Measurements from ENCODE around the gene CHRNB4. TPM values are rescaled to one million over a fixed set of nuclear protein-coding genes. Genes with fewer than 3 reads are reported as not detected.

CHRNB4 gene
- total and polyA plus RNA-seq, 2 donors (not counting 1 experiment from before 2014, with no cell fraction given) = not detected

DNA sequence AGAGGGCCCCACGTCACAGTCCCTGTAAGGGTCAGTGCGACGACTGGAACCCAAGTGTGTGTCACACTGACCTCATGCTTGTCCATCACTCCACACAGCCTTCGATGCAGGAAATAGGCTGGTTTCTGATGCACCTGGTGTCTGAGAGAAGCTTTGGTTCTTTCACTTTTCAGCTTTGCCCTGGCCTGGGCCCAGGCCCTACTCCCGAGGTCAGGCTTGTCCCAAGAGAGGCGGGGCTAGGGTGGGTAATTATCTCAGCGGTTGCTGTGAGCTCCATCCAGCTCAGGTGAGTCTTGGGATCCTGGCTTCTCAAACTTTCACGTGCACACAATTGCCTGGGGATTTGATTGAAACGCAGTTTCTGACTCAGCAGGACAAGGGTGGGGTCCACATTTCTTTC, 19.6 kb upstream of the CHRNB4 start:
- WGBS (ENCODE audit: insufficient coverage) = 74% methylated on average over 7 of the region's 9 CpGs
- H3K27ac ChIP-seq (ENCODE audit: low read length in 2 of 2) = no peak overlapping the region
- no peak overlapping the region for H2AFZ ChIP-seq (ENCODE audit: insufficient read depth, low read depth, low read length, poor library complexity, severe bottlenecking)
- H3K79me2 ChIP-seq (ENCODE audit: control insufficient read depth, insufficient read depth, low read length) = no peaks in the 10 kb centered on the region
- DNase-seq (no peak), ATAC-seq (ENCODE audit: low read depth) (no peak)
- no peak overlapping the region for H3K9ac ChIP-seq (ENCODE audit: low read length)
- no peak for TF ChIP-seq EZH2 (IDR thresholded peaks at IDR 0.05; ENCODE audit: borderline replicate concordance, insufficient read depth, low read depth, low read length, poor library complexity, severe bottlenecking)
- TF ChIP-seq, protein P1, sequence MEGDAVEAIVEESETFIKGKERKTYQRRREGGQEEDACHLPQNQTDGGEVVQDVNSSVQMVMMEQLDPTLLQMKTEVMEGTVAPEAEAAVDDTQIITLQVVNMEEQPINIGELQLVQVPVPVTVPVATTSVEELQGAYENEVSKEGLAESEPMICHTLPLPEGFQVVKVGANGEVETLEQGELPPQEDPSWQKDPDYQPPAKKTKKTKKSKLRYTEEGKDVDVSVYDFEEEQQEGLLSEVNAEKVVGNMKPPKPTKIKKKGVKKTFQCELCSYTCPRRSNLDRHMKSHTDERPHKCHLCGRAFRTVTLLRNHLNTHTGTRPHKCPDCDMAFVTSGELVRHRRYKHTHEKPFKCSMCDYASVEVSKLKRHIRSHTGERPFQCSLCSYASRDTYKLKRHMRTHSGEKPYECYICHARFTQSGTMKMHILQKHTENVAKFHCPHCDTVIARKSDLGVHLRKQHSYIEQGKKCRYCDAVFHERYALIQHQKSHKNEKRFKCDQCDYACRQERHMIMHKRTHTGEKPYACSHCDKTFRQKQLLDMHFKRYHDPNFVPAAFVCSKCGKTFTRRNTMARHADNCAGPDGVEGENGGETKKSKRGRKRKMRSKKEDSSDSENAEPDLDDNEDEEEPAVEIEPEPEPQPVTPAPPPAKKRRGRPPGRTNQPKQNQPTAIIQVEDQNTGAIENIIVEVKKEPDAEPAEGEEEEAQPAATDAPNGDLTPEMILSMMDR (IDR thresholded peaks at IDR 0.05) = no peak
- H3K4me2 ChIP-seq (replicated peaks; ENCODE audit: low read depth, low read length, poor library complexity, severe bottlenecking) = no peak overlapping the region
- Mint-ChIP-seq H3K4me3 (no peak overlapping the region), H3K4me1 (no peaks in the 10 kb centered on the region), H3K27ac (no peak overlapping the region), H3K27me3 (peaks cover 8% of the 10 kb centered on the region), H3K9me3 (ENCODE audit: insufficient read depth) (no peaks in the 10 kb centered on the region)
- no peaks in the 10 kb centered on the region for H3K9me3 ChIP-seq (ENCODE audit: control extremely low read depth in 1 of 3, control insufficient read depth in 2 of 3, insufficient read depth in 1 of 3, low read length in 2 of 3)
- intact Hi-C loops (cut with micrococcal nuclease) = no loop called here
- H3K4me1 ChIP-seq (ENCODE audit: control insufficient read depth in 2 of 2, insufficient read depth in 2 of 2, low read length in 2 of 2) = no peaks in the 10 kb centered on the region
- ChIA-PET POLR2A (no interaction called here), CTCF (no interaction called here)
- no peaks in the 10 kb centered on the region for H3K27me3 ChIP-seq (replicated peaks in 1 of 4; ENCODE audit: control extremely low read depth in 1 of 4, control insufficient read depth in 3 of 4, insufficient read depth in 4 of 4, low read length in 3 of 4)
- H4K20me1 ChIP-seq (ENCODE audit: control insufficient read depth, insufficient read depth, low read length, poor library complexity, severe bottlenecking) = no peaks in the 10 kb centered on the region
- no peaks in the 10 kb centered on the region for H3K36me3 ChIP-seq (replicated peaks in 1 of 2; ENCODE audit: control extremely low read depth in 1 of 2, control insufficient read depth in 1 of 2, extremely low read depth in 1 of 2, insufficient read depth in 2 of 2, low read length in 1 of 2)
- H3K4me3 ChIP-seq (ENCODE audit: control extremely low read depth in 1 of 5, extremely low read depth in 1 of 5, insufficient read depth in 1 of 5, low read depth in 2 of 5, low read length in 4 of 5) = no peak overlapping the region

- no peak overlapping the region for H3K9ac ChIP-seq (ENCODE audit: low read length)
- CTCF ChIA-PET = interaction anchor here (1.2 kb wide), 1 partner anchor 19 kb away, joined by 3 read pairs; no protein-coding TSS in a partner anchor
- peaks cover 3% of the 10 kb centered on the region for H3K27me3 Mint-ChIP-seq
- no peaks in the 10 kb centered on the region for H3K36me3 ChIP-seq (replicated peaks in 1 of 2; ENCODE audit: control extremely low read depth in 1 of 2, control insufficient read depth in 1 of 2, extremely low read depth in 1 of 2, insufficient read depth in 2 of 2, low read length in 1 of 2)
- no peak overlapping the region for H3K27ac Mint-ChIP-seq
- no peaks in the 10 kb centered on the region for H3K9me3 Mint-ChIP-seq (ENCODE audit: insufficient read depth)
- H3K9me3 ChIP-seq (ENCODE audit: control extremely low read depth in 1 of 3, control insufficient read depth in 2 of 3, insufficient read depth in 1 of 3, low read length in 2 of 3) = no peaks in the 10 kb centered on the region
- DNase-seq (no peak), ATAC-seq (ENCODE audit: low read depth) (no peak)
- intact Hi-C loops (cut with micrococcal nuclease) = no loop called here
- no peaks in the 10 kb centered on the region for H3K79me2 ChIP-seq (ENCODE audit: control insufficient read depth, insufficient read depth, low read length)
- no peak overlapping the region for H3K4me3 ChIP-seq (ENCODE audit: control extremely low read depth in 1 of 5, extremely low read depth in 1 of 5, insufficient read depth in 1 of 5, low read depth in 2 of 5, low read length in 4 of 5)
- no peak overlapping the region for H3K27ac ChIP-seq (ENCODE audit: low read length in 2 of 2)
- POLR2A ChIA-PET = no interaction called here
- no peaks in the 10 kb centered on the region for H3K4me1 ChIP-seq (ENCODE audit: control insufficient read depth in 2 of 2, insufficient read depth in 2 of 2, low read length in 2 of 2)
- no peaks in the 10 kb centered on the region for H3K4me1 Mint-ChIP-seq
- H3K4me3 Mint-ChIP-seq = no peak overlapping the region
- no peak overlapping the region for H2AFZ ChIP-seq (ENCODE audit: insufficient read depth, low read depth, low read length, poor library complexity, severe bottlenecking)
- TF ChIP-seq, protein P1 (IDR thresholded peaks at IDR 0.05) = no peak
- TF ChIP-seq EZH2 (IDR thresholded peaks at IDR 0.05; ENCODE audit: borderline replicate concordance, insufficient read depth, low read depth, low read length, poor library complexity, severe bottlenecking) = no peak
- H4K20me1 ChIP-seq (ENCODE audit: control insufficient read depth, insufficient read depth, low read length, poor library complexity, severe bottlenecking) = no peaks in the 10 kb centered on the region
- H3K27me3 ChIP-seq (replicated peaks in 1 of 4; ENCODE audit: control extremely low read depth in 1 of 4, control insufficient read depth in 3 of 4, insufficient read depth in 4 of 4, low read length in 3 of 4) = no peaks in the 10 kb centered on the region
- no peak overlapping the region for H3K4me2 ChIP-seq (replicated peaks; ENCODE audit: low read depth, low read length, poor library complexity, severe bottlenecking)
These were observed 17.8 kb upstream of the CHRNB4 start for GRCh38 chr15:78658823-78659222.
